Common myeloid progenitor, CD34-positive (primary cell): ENCODE results near the gene SLC35F4.

ENCODE experiments used
- CTCF ChIA-PET: fragments of 350-600 bp; sonication (Branson Sonifier 250); formaldehyde crosslinking; loops from one replicate; lab custom pipeline; 2021; ENCODE audit warnings: antibody characterized with exemption; lab: Charles Lee
- POLR2A ChIA-PET: fragments of 350-600 bp; sonication (Branson Sonifier 250); formaldehyde crosslinking; loops from one replicate; lab custom pipeline; 2021; ENCODE audit warnings: antibody characterized with exemption; lab: Charles Lee
- DNase-seq, 3 donors: peaks; one replicate each; pipeline versions ENCODE4 v3.0.0 to v3.0.0-alpha.2; 2013
- H3K27ac ChIP-seq, 2 experiments: 1 replicate in 1 of 2; 2 replicates in 1 of 2; pipeline ENCODE4 v1.7.0; 2013; ENCODE audit warnings: inconsistent platforms in 2 of 2, low read length in 2 of 2, mild to moderate bottlenecking in 2 of 2, low read depth in 1 of 2, moderate library complexity in 1 of 2; ENCODE audit not compliant: severe bottlenecking in 2 of 2, insufficient read depth in 1 of 2, poor library complexity in 1 of 2
- H3K27me3 ChIP-seq, 5 experiments: replicated peaks in 2 of 5; 1 replicate in 3 of 5; 2 replicates in 2 of 5; pipeline versions ENCODE4 v1.6.1 to v1.7.0; 2013; ENCODE audit warnings: low read length in 4 of 5, mild to moderate bottlenecking in 2 of 5, moderate library complexity in 2 of 5, inconsistent platforms in 1 of 5; ENCODE audit not compliant: insufficient read depth in 5 of 5, control insufficient read depth in 4 of 5
- H3K36me3 ChIP-seq, 4 experiments: 1 replicate in 2 of 4; 2 replicates in 2 of 4; pipeline versions ENCODE4 v1.6.1 to v1.7.0; 2013; ENCODE audit warnings: low read length in 3 of 4, control low read depth in 1 of 4, mild to moderate bottlenecking in 1 of 4; ENCODE audit not compliant: control insufficient read depth in 4 of 4, insufficient read depth in 4 of 4
- H3K4me1 ChIP-seq, 4 experiments: 1 replicate in 3 of 4; 2 replicates in 1 of 4; pipeline versions ENCODE4 v1.6.1 to v1.7.1; 2013; ENCODE audit warnings: low read length in 3 of 4, mild to moderate bottlenecking in 3 of 4, control low read depth in 1 of 4, inconsistent platforms in 1 of 4, moderate library complexity in 1 of 4; ENCODE audit not compliant: control insufficient read depth in 4 of 4, insufficient read depth in 4 of 4; ENCODE audit errors: control extremely low read depth in 1 of 4
- H3K4me3 ChIP-seq, 7 experiments: 1 replicate in 4 of 7; 2 replicates in 3 of 7; pipeline versions ENCODE4 v1.5.1 to v1.7.0; 2013; ENCODE audit warnings: mild to moderate bottlenecking in 7 of 7, low read length in 6 of 7, moderate library complexity in 6 of 7, inconsistent platforms in 2 of 7, low read depth in 2 of 7, control low read depth in 1 of 7; ENCODE audit not compliant: insufficient read depth in 4 of 7, control insufficient read depth in 1 of 7; ENCODE audit errors: extremely low read depth in 1 of 7
- H3K9me3 ChIP-seq, 5 experiments: 1 replicate in 4 of 5; 2 replicates in 1 of 5; pipeline versions ENCODE4 v1.6.1 to v1.7.1; 2013; ENCODE audit warnings: low read length in 4 of 5, mild to moderate bottlenecking in 2 of 5, inconsistent platforms in 1 of 5, low read depth in 1 of 5, moderate library complexity in 1 of 5; ENCODE audit not compliant: control insufficient read depth in 4 of 5, insufficient read depth in 2 of 5; ENCODE audit errors: control extremely low read depth in 1 of 5
- WGBS: methylation state at CpG from one replicate; pipeline ENCODE4 v1.1.5; 2013; ENCODE audit not compliant: insufficient coverage; 5-methylcytosine and 5-hydroxymethylcytosine counted together

The SLC35F4 gene

DNA sequence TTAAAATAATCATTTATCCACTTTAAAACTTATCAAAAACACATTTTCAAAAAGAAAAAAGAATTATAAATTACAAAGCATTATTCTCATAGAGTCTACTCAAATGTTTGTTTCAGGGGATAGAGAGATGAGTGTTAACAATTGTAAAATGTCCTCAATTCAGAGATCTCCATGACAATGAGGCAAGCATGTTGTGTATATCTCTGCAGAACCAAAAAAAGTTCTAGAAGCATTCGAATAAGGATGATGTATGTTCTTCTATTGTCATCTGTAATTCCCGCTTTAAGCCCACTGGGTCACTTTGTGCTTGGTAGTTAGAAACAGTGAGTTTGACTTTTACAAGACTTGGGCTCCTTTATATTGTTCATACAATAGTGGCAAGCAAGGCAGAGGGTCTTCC lies 298.7 kb downstream of the SLC35F4 start:
- Histone ChIP-seq H3K4me3 (no peak overlapping the region), H3K9me3 (no peaks in the 10 kb centered on the region), H3K27me3 (no peaks in the 10 kb centered on the region), H3K4me1 (no peaks in the 10 kb centered on the region), H3K36me3 (no peaks in the 10 kb centered on the region), H3K27ac (no peak overlapping the region)
- CTCF ChIA-PET: no interaction called here
- no peak for DNase-seq
- POLR2A ChIA-PET: no interaction called here
- no CpG with 5 or more reads among the region's 2 CpGs for WGBS

DNA sequence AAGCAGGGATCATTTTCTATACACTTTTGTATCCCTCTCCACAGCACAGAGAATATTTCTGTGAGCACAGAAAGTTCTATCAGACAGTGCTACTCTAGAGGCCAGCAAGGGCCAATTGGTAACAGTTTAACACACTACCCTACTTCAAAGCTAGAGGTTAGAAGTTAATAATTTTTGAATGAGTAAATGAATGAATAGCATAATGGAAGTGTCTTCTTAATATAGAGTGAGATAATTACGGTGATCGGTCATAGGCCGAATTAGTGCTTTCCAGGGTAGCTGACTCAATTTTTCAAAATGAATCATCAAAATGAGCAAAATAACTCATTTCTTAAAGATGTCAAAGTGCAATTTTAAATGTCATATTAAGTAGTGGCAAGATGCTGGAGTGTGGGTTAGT lies 305.2 kb downstream of the SLC35F4 start:
- CTCF ChIA-PET: no interaction called here
- no CpG with 5 or more reads among the region's 3 CpGs for WGBS
- Histone ChIP-seq H3K4me3 (no peak overlapping the region), H3K9me3 (no peaks in the 10 kb centered on the region), H3K27me3 (no peaks in the 10 kb centered on the region), H3K27ac (no peak overlapping the region), H3K4me1 (no peaks in the 10 kb centered on the region), H3K36me3 (no peaks in the 10 kb centered on the region)
- POLR2A ChIA-PET: no interaction called here
- no peak for DNase-seq

DNA sequence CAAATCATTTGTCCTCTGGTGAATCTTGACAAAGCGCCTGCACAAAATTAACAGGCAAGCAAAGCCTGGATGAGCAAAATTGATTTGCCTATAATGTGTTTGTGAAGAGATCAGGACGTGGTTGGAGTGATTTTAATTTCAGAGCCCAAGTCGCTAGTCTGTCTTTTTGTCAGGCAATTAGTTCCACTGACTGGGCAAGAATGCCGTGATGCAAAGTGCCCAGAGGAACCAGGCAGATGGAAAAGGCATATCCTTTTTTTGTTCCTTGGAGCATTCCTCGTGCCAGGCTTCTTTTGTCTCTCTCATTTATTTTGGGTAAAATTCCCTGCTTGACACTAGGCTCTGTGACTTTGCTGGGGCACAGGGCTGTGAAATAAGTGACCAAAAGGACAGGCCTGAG lies 306.3 kb downstream of the SLC35F4 start:
- Histone ChIP-seq H3K27me3 (no peaks in the 10 kb centered on the region), H3K4me3 (no peak overlapping the region), H3K4me1 (no peaks in the 10 kb centered on the region), H3K9me3 (peaks cover 0 to 3% (median 0%) of the 10 kb centered on the region in 5 experiments), H3K27ac (no peak overlapping the region), H3K36me3 (no peaks in the 10 kb centered on the region)
- DNase-seq: no peak
- 94% methylated on average over 5 of the region's 5 CpGs for WGBS
- ChIA-PET CTCF (no interaction called here), POLR2A (no interaction called here)

DNA sequence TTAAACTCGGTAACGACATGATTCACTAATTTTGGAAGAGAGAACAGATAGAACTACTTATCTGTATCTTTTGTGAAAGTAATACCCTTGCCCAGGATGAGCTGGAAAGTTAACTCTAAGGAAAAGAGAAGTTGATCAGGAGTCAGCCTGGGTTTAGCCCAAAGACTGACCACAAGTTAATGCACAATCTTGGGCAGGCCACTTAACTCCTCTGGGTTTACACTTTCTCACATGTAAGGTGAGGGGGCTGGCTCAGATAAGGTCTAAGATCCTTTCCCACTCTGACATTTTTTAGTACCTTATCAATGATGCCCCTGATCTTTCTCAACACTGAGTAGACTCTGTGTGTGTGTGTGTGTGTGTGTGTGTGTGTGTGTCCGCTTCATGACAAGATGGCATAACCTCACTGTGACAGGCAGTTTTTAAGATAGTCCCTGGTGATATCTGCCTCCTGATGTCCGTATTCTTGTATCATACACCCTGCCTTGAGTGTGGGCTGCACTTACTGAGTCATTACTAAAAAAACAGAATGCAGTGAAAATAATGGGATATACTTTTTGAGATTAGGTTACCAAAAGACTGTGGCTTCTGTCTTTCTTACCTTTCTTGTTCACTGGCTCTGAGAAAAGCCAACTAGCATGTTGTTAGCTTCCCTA lies 316.0 kb downstream of the SLC35F4 start:
- CTCF ChIA-PET: no interaction called here
- Histone ChIP-seq H3K4me3 (no peak overlapping the region), H3K27me3 (peaks cover 0 to 1% (median 0%) of the 10 kb centered on the region in 5 experiments), H3K36me3 (no peaks in the 10 kb centered on the region), H3K9me3 (peaks cover 0 to 2% (median 0%) of the 10 kb centered on the region in 5 experiments), H3K27ac (no peak overlapping the region), H3K4me1 (no peaks in the 10 kb centered on the region)
- 100% methylated on average over 2 of the region's 4 CpGs for WGBS
- no peak for DNase-seq
- POLR2A ChIA-PET: no interaction called here

DNA sequence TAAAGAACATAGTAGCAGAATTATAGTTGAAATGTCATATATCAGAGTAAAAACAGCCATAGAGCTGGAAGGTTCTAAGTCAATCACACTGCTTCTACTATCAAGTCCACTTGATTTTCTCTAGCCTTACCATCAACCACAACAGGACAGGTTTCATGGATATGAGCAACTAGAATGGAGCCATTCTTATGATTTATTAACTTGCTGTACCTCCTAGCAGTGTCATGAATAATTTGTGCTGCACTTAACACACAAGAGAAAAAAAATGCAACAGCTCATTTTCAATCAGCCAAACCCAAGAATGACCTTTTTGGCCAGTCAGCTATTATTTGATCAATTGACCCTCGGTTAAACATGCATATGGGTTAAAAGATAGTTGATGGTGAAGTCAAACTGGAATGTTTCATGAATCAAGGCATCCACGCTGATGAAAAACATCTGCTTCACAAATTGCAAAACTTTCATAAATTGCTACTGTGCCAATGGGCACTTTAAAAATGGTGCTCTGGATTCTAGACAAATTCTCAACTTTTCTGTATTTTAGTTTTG lies 316.8 kb downstream of the SLC35F4 start:
- no peaks in the 10 kb centered on the region for H3K36me3 ChIP-seq
- no CpG with 5 or more reads among the region's 2 CpGs for WGBS
- no peak overlapping the region for H3K27ac ChIP-seq
- no peaks in the 10 kb centered on the region for H3K4me1 ChIP-seq
- peaks cover 0 to 1% (median 0%) of the 10 kb centered on the region in 5 experiments for H3K27me3 ChIP-seq
- DNase-seq: no peak
- ChIA-PET POLR2A (no interaction called here), CTCF (no interaction called here)
- peaks cover 0 to 3% (median 0%) of the 10 kb centered on the region in 5 experiments for H3K9me3 ChIP-seq
- H3K4me3 ChIP-seq: no peak overlapping the region

DNA sequence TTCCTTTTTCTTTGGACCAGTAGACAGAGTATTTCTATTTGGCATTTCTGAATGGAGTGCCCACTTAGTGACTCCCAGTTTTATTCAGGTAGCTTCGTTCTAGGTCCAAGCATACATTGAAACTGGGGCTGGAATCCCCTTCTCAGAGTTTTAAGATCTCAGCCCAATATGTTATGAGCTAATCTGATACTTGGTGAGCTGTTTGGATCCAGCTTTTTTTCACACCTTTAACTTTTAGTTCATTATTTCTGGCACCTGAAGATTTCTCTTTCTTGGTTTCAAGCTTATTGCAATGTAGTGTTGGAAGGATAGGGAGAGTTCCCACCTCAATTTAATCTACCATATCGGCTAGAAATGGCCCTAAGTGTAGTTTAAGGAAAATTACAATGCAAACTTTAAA lies 318.8 kb downstream of the SLC35F4 start:
- CTCF ChIA-PET: no interaction called here
- H3K4me1 ChIP-seq: no peaks in the 10 kb centered on the region
- no peak overlapping the region for H3K4me3 ChIP-seq
- H3K36me3 ChIP-seq: no peaks in the 10 kb centered on the region
- WGBS: 78% methylated on average over 1 of the region's 2 CpGs
- POLR2A ChIA-PET: no interaction called here
- no peak for DNase-seq
- peaks cover 0 to 3% (median 0%) of the 10 kb centered on the region in 5 experiments for H3K9me3 ChIP-seq
- H3K27me3 ChIP-seq: peaks cover 0 to 1% (median 0%) of the 10 kb centered on the region in 5 experiments
- no peak overlapping the region for H3K27ac ChIP-seq

DNA sequence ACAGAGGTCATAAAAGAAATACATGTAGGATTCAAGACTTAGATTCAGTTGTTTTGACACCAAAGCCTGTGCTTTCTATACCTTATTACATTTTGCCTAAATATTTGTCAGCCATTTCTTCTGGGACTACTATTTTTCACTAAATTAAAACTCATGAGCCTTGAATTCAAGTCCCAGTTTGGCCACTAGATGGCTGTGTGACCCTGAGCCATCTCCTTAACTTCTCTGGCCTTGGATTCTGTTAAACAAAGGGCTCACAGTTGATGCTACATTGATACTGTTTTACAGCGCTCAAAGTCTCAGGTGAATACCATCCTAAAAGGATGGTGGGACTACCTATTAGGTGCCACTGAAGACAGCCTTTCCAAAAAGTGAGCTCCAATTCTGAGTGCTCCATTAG lies 332.7 kb downstream of the SLC35F4 start:
- POLR2A ChIA-PET: no interaction called here
- CTCF ChIA-PET: no interaction called here

More for the DNA sequence above, 332.7 kb downstream of the SLC35F4 start:
- Histone ChIP-seq H3K36me3 (no peaks in the 10 kb centered on the region), H3K27me3 (no peaks in the 10 kb centered on the region), H3K4me3 (no peak overlapping the region), H3K9me3 (peaks cover 0 to 3% (median 0%) of the 10 kb centered on the region in 5 experiments), H3K27ac (no peak overlapping the region), H3K4me1 (no peaks in the 10 kb centered on the region)
- DNase-seq: no peak
- no CpG with 5 or more reads among the region's 1 CpG for WGBS
